A549 (cell line): ENCODE data around the gene CDH22. TPM values are rescaled to one million over a fixed set of nuclear protein-coding genes. Genes with fewer than 3 reads are reported as not detected.

Experiments used
- ATAC-seq, 2 experiments: fragments of 200-7000 bp in 1 of 2; fragments of >200 bp in 1 of 2; cut with Nextera tagmentation in 1 of 2; cut with Tn5 transposase in 1 of 2; 3 replicates each; pipeline versions ENCODE4 v1.8.0 to v1.9.1; 2018 to 2020; ENCODE audit warnings: mild to moderate bottlenecking in 1 of 2, moderate library complexity in 1 of 2
- CTCF ChIA-PET: fragments of 300-600 bp; sonication (Branson Sonifier 250); formaldehyde crosslinking; extraction: SDS; loops from one replicate; lab custom pipeline; 2021; ENCODE audit warnings: antibody characterized with exemption, inconsistent platforms; lab: Yijun Ruan, JAX
- POLR2A ChIA-PET: fragments of 350-600 bp; formaldehyde crosslinking; extraction: SDS; loops from one replicate; lab custom pipeline; 2021; ENCODE audit warnings: antibody characterized with exemption, inconsistent platforms; lab: Yijun Ruan, JAX
- DNase-seq, 2 experiments: peaks; one replicate each; pipeline versions ENCODE4 v3.0.0 to v3.0.0-alpha.2; 2011 to 2016; ENCODE audit warnings: low read depth in 1 of 2, low spot score in 1 of 2
- FAIRE-seq: peaks from 2 replicates; lab custom pipeline; 2011; peaks lifted over from hg19 to GRCh38; lab: Jason Lieb, UNC
- H3K27ac ChIP-seq, 2 experiments: fragments of >200 bp; sonication (Bioruptor Twin); formaldehyde crosslinking; 3 replicates each; pipeline ENCODE4 v1.5.1; 2016 to 2017
- H3K4me1 ChIP-seq: fragments of >200 bp; sonication (Bioruptor Twin); formaldehyde crosslinking; 3 replicates; pipeline ENCODE4 v1.6.1; 2016
- H3K4me2 ChIP-seq: fragments of >200 bp; sonication (Bioruptor Twin); formaldehyde crosslinking; 3 replicates; pipeline ENCODE4 v1.6.1; 2016
- H3K4me3 ChIP-seq: fragments of >200 bp; sonication (Bioruptor Twin); formaldehyde crosslinking; 3 replicates; pipeline ENCODE4 v1.5.1; 2016
- H3K9me3 ChIP-seq: fragments of >200 bp; sonication (Bioruptor Twin); formaldehyde crosslinking; 3 replicates; pipeline ENCODE4 v1.6.1; 2016
- CBX2 ChIP-seq: fragments of 200-600 bp; sonication (generic); IDR thresholded peaks from 2 replicates; pipeline ENCODE4 v1.6.1; 2016; ENCODE audit warnings: low read depth, mild to moderate bottlenecking, borderline replicate concordance
- CEBPB ChIP-seq, 2 experiments: fragments of >200 bp in 1 of 2; sonication (Bioruptor Twin) in 1 of 2; formaldehyde crosslinking in 1 of 2; IDR thresholded peaks; 2 replicates each; pipeline ENCODE4 v1.6.1; 2012 to 2016
- CHD2 ChIP-seq: fragments of 150-350 bp; IDR thresholded peaks from 2 replicates; pipeline ENCODE4 v1.6.1; 2014; ENCODE audit warnings: low read length; ENCODE audit not compliant: partially characterized antibody
- EHF ChIP-seq: fragments of 250-450 bp; sonication (Bioruptor Pico); IDR thresholded peaks from 2 replicates; pipeline ENCODE4 v1.5.0; 2020; ENCODE audit warnings: mild to moderate bottlenecking
- EHMT2 ChIP-seq: fragments of 200-600 bp; sonication (generic); IDR thresholded peaks from 2 replicates; pipeline ENCODE4 v1.6.1; 2016; ENCODE audit warnings: antibody characterized with exemption, low read depth, mild to moderate bottlenecking, moderate library complexity
- EP300 ChIP-seq, 2 experiments: fragments of >200 bp; sonication (Bioruptor Twin); formaldehyde crosslinking; IDR thresholded peaks; 2 replicates in 1 of 2; 3 replicates in 1 of 2; pipeline ENCODE4 v1.6.1; 2016 to 2017
- FOSL2 ChIP-seq, 2 experiments: fragments of 450-650 bp in 1 of 2; fragments of >200 bp in 1 of 2; sonication (Bioruptor Twin) in 1 of 2; formaldehyde crosslinking; IDR thresholded peaks; 2 replicates each; pipeline versions ENCODE4 v1.5.0 to v1.6.1; 2016 to 2020; ENCODE audit warnings: mild to moderate bottlenecking in 1 of 2, moderate library complexity in 1 of 2
- GATA3 ChIP-seq: IDR thresholded peaks from 2 replicates; pipeline ENCODE4 v1.6.1; 2012; ENCODE audit warnings: borderline replicate concordance
- HOXB5 ChIP-seq: fragments of 250-450 bp; sonication (Bioruptor Pico); IDR thresholded peaks from 2 replicates; pipeline ENCODE4 v1.5.0; 2020; ENCODE audit warnings: mild to moderate bottlenecking, moderate library complexity
- JUN ChIP-seq, 2 experiments: fragments of >200 bp; sonication (Bioruptor Twin); formaldehyde crosslinking; IDR thresholded peaks; 2 replicates in 1 of 2; 3 replicates in 1 of 2; pipeline ENCODE4 v1.6.1; 2016 to 2017
- KDM1A ChIP-seq: fragments of 200-600 bp; sonication (generic); IDR thresholded peaks from 2 replicates; pipeline ENCODE4 v1.6.1; 2016; ENCODE audit warnings: low read depth, mild to moderate bottlenecking
- KDM5A ChIP-seq: fragments of 200-600 bp; sonication (generic); IDR thresholded peaks from 2 replicates; pipeline ENCODE4 v1.6.1; 2016; ENCODE audit warnings: antibody characterized with exemption, mild to moderate bottlenecking
- MAFK ChIP-seq: fragments of 450-650 bp; IDR thresholded peaks from 2 replicates; pipeline ENCODE4 v1.6.1; 2014; ENCODE audit not compliant: partially characterized antibody
- PHF8 ChIP-seq: fragments of 200-600 bp; sonication (generic); IDR thresholded peaks from 2 replicates; pipeline ENCODE4 v1.6.1; 2016; ENCODE audit warnings: low read depth, mild to moderate bottlenecking, antibody characterized with exemption, moderate library complexity, borderline replicate concordance
- POLR2AphosphoS2 ChIP-seq: conservative IDR thresholded peaks from 2 replicates; pipeline ENCODE4 v1.6.1; 2012; ENCODE audit warnings: low read length, improper control_type of control experiment, inconsistent platforms
- RARB ChIP-seq: fragments of 250-450 bp; sonication (Bioruptor Pico); IDR thresholded peaks from 2 replicates; pipeline ENCODE4 v1.8.0; 2021; ENCODE audit warnings: mild to moderate bottlenecking, moderate library complexity
- TFCP2L1 ChIP-seq: fragments of 250-450 bp; sonication (Bioruptor Pico); IDR thresholded peaks from 2 replicates; pipeline ENCODE4 v1.5.0; 2021; ENCODE audit warnings: mild to moderate bottlenecking
- ZSCAN20 ChIP-seq: fragments of 250-450 bp; sonication (Bioruptor Pico); IDR thresholded peaks from 2 replicates; pipeline ENCODE4 v1.8.0; 2022; ENCODE audit warnings: mild to moderate bottlenecking, moderate library complexity
- WGBS: methylation state at CpG from one replicate; pipeline ENCODE4 v1.1.6; 2017; ENCODE audit errors: missing lambda C conversion rate; 5-methylcytosine and 5-hydroxymethylcytosine counted together
- polyA plus RNA-seq, 4 experiments: library from polyadenylated mRNA; depleted of rRNA in 3 of 4; stranded (reverse); fragments of >200 nt; fragmentation: RNase III in 1 of 4; extraction: RNeasy Plus Mini Kit Qiagen cat#74134 plus additional on column Dnase treatment in 1 of 4; gene quantifications; 2 replicates in 3 of 4; 3 replicates in 1 of 4; pipeline ENCODE4 v1.2.3, GENCODE V29; 2011 to 2017
- TF ChIP-seq, protein P1 (sequence below): IDR thresholded peaks from 2 replicates; pipeline ENCODE4 v1.6.1; 2012; ENCODE audit warnings: low read depth, borderline replicate concordance
- TF ChIP-seq, protein P2 (sequence below): fragments of 200-600 bp; sonication (generic); IDR thresholded peaks from 2 replicates; pipeline ENCODE4 v1.6.1; 2016; ENCODE audit warnings: antibody characterized with exemption, mild to moderate bottlenecking, moderate library complexity
- TF ChIP-seq, protein P3 (sequence below): fragments of 250-450 bp; sonication (Bioruptor Pico); IDR thresholded peaks from 2 replicates; pipeline ENCODE4 v1.5.0; 2020; ENCODE audit warnings: low read depth, mild to moderate bottlenecking, moderate library complexity
- TF ChIP-seq, protein P4 (sequence below): fragments of >200 bp; sonication (Bioruptor Twin); formaldehyde crosslinking; IDR thresholded peaks from 3 replicates; pipeline ENCODE4 v1.5.1; 2016

Gene CDH22
- polyA plus RNA-seq, 2 of the 4 experiments (the other 2 are of a cell fraction): not detected

DNA sequence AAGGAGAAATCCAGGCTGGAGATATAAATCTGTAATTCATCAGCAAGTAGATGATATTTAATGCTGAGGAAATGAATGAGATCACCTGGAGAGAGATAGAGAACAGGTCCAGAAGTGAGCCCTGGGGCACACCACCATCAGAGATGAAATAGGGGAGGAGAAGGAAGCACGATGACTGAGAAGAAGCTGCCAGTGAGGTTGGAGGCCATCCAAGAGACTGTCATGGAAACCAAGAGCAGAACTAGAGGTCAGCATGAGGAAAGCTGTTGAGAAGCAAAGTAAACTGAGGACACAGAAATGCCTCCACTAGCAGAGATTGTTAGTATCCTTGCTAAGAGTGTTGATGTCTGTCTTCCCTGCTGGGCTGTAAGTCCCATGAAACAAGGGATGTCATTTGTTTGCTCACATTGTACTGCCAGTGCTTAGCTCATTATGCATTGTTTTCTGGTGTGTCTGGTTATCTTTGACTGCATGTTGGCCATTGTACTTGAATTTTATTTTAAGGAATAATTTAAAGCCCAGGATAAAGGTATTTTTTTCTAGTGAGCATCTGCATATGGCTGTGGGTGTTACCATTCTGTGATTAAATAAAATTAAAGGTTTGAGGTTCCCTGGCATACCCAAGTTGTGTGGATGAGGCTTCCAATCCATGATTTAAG, 35.8 kb downstream of the CDH22 start:
- POLR2A ChIA-PET: no interaction called here
- CTCF ChIA-PET: no interaction called here
- H3K4me1 ChIP-seq: no peaks in the 10 kb centered on the region
- H3K4me2 ChIP-seq: no peak overlapping the region
- no peak overlapping the region for H3K27ac ChIP-seq
- TF ChIP-seq CEBPB (IDR thresholded peaks at IDR 0.05) (no peak), CBX2 (no peak), MAFK (no peak), EHMT2 (no peak), POLR2AphosphoS2 (no peak), JUN (IDR thresholded peaks at IDR 0.05) (no peak), PHF8 (no peak), KDM5A (no peak), HOXB5 (CRISPR knock-in tag) (no peak), EP300 (IDR thresholded peaks at IDR 0.05) (no peak), TFCP2L1 (no peak), KDM1A (no peak), GATA3 (no peak), RARB (no peak), ZSCAN20 (no peak), EHF (CRISPR knock-in tag) (no peak), FOSL2 (IDR thresholded peaks at IDR 0.05) (no peak), FOSL2 (CRISPR knock-in tag; IDR thresholded peaks at IDR 0.05) (no peak)
- TF ChIP-seq, protein P1, sequence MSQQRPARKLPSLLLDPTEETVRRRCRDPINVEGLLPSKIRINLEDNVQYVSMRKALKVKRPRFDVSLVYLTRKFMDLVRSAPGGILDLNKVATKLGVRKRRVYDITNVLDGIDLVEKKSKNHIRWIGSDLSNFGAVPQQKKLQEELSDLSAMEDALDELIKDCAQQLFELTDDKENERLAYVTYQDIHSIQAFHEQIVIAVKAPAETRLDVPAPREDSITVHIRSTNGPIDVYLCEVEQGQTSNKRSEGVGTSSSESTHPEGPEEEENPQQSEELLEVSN: no peak
- no peak for ATAC-seq
- 0% methylated on average over 1 of the region's 1 CpG for WGBS
- no peak for FAIRE-seq
- no peak overlapping the region for H3K4me3 ChIP-seq
- no peak for DNase-seq
- H3K9me3 ChIP-seq: no peaks in the 10 kb centered on the region; the same call in 2 of the 3 replicates

DNA sequence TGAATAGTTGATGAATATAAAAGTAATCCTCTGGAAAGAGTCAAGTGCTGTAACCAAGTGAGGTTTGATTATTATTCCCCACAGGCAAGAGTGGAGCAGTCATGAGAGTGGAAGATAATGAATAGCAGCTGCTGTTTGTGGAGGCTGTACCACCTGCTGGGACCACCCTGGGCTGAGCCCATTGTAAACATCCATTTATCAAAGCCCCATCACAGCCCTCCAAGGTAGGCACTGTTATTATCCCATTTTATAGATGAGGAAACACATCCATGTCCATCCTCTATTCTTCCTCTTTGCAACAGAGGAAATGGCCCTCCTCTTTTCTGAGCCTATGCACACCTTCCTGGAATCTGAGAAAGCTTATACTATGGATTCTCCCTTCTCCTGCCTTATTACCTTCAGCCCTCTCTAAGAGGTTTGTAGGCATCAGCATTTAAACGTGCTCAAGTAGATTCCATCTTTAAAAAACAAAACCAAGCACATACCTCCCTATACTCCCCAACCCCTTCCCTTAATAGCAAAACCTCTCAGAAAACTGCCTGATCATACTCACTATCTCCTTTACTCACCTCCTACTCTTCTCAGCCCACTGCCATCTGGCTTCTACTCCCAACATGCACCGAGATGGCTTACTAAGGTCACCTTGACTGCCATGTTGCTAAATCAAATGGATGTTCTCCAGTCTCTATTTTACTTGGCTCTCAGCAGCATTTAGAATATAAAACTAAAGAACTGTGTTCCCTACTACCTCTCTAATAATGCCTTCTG, 37.1 kb downstream of the CDH22 start:
- no peaks in the 10 kb centered on the region for H3K4me1 ChIP-seq
- no peak overlapping the region for H3K27ac ChIP-seq
- no peak for ATAC-seq
- POLR2A ChIA-PET: no interaction called here
- TF ChIP-seq GATA3 (no peak), MAFK (no peak), CHD2 (no peak)
- TF ChIP-seq, all 56 proteins: peak for 0
- 2% methylated on average over 2 of the region's 2 CpGs for WGBS
- H3K4me3 ChIP-seq: no peak overlapping the region
- CTCF ChIA-PET: no interaction called here
- no peak for DNase-seq
- FAIRE-seq: no peak
- no peaks in the 10 kb centered on the region; the same call in 2 of the 3 replicates for H3K9me3 ChIP-seq
- H3K4me2 ChIP-seq: no peak overlapping the region

DNA sequence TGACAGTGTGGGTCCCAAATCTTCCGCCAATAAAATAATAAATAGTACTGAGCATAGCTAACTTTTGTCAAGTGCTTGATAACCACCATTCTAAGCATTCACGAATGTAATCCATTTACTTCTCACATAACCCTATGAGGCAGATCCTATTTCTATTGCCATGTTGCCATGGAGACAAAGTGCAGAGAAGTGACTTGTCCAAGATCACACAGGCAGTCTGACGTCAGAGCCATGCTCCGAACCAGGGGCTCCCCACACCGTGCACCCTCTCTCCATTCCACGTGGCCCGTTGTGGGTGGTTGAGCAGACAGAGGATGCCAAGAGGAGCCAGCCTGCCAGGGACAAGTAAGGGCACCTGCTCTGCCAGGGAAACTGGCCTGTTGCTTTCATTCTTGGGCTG, 38.9 kb downstream of the CDH22 start:
- ATAC-seq (no peak), FAIRE-seq (no peak), DNase-seq (peak in 1 of 2 experiments; percentile 20)
- TF ChIP-seq, protein P2, sequence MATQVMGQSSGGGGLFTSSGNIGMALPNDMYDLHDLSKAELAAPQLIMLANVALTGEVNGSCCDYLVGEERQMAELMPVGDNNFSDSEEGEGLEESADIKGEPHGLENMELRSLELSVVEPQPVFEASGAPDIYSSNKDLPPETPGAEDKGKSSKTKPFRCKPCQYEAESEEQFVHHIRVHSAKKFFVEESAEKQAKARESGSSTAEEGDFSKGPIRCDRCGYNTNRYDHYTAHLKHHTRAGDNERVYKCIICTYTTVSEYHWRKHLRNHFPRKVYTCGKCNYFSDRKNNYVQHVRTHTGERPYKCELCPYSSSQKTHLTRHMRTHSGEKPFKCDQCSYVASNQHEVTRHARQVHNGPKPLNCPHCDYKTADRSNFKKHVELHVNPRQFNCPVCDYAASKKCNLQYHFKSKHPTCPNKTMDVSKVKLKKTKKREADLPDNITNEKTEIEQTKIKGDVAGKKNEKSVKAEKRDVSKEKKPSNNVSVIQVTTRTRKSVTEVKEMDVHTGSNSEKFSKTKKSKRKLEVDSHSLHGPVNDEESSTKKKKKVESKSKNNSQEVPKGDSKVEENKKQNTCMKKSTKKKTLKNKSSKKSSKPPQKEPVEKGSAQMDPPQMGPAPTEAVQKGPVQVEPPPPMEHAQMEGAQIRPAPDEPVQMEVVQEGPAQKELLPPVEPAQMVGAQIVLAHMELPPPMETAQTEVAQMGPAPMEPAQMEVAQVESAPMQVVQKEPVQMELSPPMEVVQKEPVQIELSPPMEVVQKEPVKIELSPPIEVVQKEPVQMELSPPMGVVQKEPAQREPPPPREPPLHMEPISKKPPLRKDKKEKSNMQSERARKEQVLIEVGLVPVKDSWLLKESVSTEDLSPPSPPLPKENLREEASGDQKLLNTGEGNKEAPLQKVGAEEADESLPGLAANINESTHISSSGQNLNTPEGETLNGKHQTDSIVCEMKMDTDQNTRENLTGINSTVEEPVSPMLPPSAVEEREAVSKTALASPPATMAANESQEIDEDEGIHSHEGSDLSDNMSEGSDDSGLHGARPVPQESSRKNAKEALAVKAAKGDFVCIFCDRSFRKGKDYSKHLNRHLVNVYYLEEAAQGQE: peak; percentile 30; the same call in 1 of the 2 replicates
- TF ChIP-seq, protein P3, sequence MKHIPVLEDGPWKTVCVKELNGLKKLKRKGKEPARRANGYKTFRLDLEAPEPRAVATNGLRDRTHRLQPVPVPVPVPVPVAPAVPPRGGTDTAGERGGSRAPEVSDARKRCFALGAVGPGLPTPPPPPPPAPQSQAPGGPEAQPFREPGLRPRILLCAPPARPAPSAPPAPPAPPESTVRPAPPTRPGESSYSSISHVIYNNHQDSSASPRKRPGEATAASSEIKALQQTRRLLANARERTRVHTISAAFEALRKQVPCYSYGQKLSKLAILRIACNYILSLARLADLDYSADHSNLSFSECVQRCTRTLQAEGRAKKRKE (CRISPR knock-in tag): no peak
- TF ChIP-seq, protein P4, sequence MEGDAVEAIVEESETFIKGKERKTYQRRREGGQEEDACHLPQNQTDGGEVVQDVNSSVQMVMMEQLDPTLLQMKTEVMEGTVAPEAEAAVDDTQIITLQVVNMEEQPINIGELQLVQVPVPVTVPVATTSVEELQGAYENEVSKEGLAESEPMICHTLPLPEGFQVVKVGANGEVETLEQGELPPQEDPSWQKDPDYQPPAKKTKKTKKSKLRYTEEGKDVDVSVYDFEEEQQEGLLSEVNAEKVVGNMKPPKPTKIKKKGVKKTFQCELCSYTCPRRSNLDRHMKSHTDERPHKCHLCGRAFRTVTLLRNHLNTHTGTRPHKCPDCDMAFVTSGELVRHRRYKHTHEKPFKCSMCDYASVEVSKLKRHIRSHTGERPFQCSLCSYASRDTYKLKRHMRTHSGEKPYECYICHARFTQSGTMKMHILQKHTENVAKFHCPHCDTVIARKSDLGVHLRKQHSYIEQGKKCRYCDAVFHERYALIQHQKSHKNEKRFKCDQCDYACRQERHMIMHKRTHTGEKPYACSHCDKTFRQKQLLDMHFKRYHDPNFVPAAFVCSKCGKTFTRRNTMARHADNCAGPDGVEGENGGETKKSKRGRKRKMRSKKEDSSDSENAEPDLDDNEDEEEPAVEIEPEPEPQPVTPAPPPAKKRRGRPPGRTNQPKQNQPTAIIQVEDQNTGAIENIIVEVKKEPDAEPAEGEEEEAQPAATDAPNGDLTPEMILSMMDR: no peak
- no peak overlapping the region for H3K4me3 ChIP-seq
- H3K27ac ChIP-seq: no peak overlapping the region
- ChIA-PET POLR2A (no interaction called here), CTCF (interaction anchor here (1.6 kb wide), 1 partner anchor 37 kb away, joined by 4 read pairs; no protein-coding TSS in a partner anchor)
- WGBS: 18% methylated on average over 7 of the region's 7 CpGs
- no peaks in the 10 kb centered on the region for H3K4me1 ChIP-seq
- H3K4me2 ChIP-seq: no peak overlapping the region
- H3K9me3 ChIP-seq: no peaks in the 10 kb centered on the region; the same call in 2 of the 3 replicates
